ENCODE results near the gene SH3TC1.

The SH3TC1 gene

GRCh38 chr4:8247047-8247930, 48.2 kb downstream of the SH3TC1 start:
- DNase-seq, result no peak

GRCh38 chr4:8248091-8248490, 49.0 kb downstream of the SH3TC1 start:
- DNase-seq, result no peak

- no peak for DNase-seq
Observed at GRCh38 chr4:8250227-8250626, 51.1 kb downstream of the SH3TC1 start.

GRCh38 chr4:8250637-8251036, 51.5 kb downstream of the SH3TC1 start:
- DNase-seq, result no peak

- no peak for DNase-seq
Observed at GRCh38 chr4:8251110-8251883, 52.2 kb downstream of the SH3TC1 start.

GRCh38 chr4:8252301-8253173, 53.4 kb downstream of the SH3TC1 start:
- no peak for DNase-seq

GRCh38 chr4:8254076-8254475, 55.0 kb downstream of the SH3TC1 start:
- DNase-seq, result no peak

- no peak for DNase-seq
Observed at GRCh38 chr4:8255698-8256441, 56.8 kb downstream of the SH3TC1 start.

GRCh38 chr4:8257854-8258253, 58.8 kb downstream of the SH3TC1 start:
- no peak for DNase-seq

- no peak for DNase-seq
Observed at GRCh38 chr4:8258552-8259212, 59.6 kb downstream of the SH3TC1 start.

- no peak for DNase-seq
Observed at GRCh38 chr4:8259743-8260430, 60.8 kb downstream of the SH3TC1 start.

GRCh38 chr4:8260656-8261111, 61.6 kb downstream of the SH3TC1 start:
- no peak for DNase-seq

- DNase-seq, result no peak
Observed at GRCh38 chr4:8261851-8262535, 62.9 kb downstream of the SH3TC1 start.

- DNase-seq, result no peak
Observed at GRCh38 chr4:8262637-8263322, 63.7 kb downstream of the SH3TC1 start.

- no peak for DNase-seq
Observed at GRCh38 chr4:8263397-8263796, 64.3 kb downstream of the SH3TC1 start.

- no peak for DNase-seq
Observed at GRCh38 chr4:8264106-8264505, 65.0 kb downstream of the SH3TC1 start.

- DNase-seq, result no peak
Observed at GRCh38 chr4:8265171-8265929, 66.3 kb downstream of the SH3TC1 start.

- no peak for DNase-seq
Observed at GRCh38 chr4:8266088-8266487, 67.0 kb downstream of the SH3TC1 start.

- DNase-seq, result no peak
Observed at GRCh38 chr4:8266508-8266907, 67.4 kb downstream of the SH3TC1 start.

Data from activated effector memory CD4-positive, alpha-beta T cell treated with anti-CD3 and anti-CD28 coated beads, Interleukin-2, amount 50 U/mL, for 16 hours (primary cell).